ENCODE measurements around the gene WDR12. TPM values are rescaled to one million over a fixed set of nuclear protein-coding genes. Genes with fewer than 3 reads are reported as not detected.
"Not testable (repeated sequence)": the region's sequence is repeated elsewhere in the genome, so short reads cannot be mapped to it uniquely, and the experiment has no call there.

Gene WDR12
- total RNA-seq, 1 donor from 2014 or later, result 17.8 TPM

DNA sequence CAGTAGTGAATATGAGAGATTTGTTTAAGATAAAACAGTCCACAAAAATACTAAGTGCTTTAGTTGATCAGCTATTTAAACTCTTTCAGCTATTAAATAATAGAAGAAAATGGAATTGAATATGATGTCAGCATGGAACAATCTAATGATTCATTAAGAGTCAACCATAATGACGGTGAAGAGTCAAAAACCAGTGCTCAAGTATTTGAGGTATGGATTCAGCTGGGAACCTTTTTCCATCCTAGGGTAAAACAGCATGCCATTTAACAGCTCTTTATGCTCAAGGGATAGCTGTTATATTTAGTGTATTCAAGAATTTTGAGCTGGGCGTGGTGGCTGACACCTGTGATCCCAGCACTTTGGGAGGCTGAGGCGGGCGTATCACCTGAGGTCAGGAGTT, 30.3 kb upstream of the WDR12 start:
- H3K4me3 ChIP-seq (ENCODE audit: low read depth, low read length), result no peak overlapping the region
- DNase-seq (ENCODE audit: low read depth), result no peak
- TF ChIP-seq, protein P1, sequence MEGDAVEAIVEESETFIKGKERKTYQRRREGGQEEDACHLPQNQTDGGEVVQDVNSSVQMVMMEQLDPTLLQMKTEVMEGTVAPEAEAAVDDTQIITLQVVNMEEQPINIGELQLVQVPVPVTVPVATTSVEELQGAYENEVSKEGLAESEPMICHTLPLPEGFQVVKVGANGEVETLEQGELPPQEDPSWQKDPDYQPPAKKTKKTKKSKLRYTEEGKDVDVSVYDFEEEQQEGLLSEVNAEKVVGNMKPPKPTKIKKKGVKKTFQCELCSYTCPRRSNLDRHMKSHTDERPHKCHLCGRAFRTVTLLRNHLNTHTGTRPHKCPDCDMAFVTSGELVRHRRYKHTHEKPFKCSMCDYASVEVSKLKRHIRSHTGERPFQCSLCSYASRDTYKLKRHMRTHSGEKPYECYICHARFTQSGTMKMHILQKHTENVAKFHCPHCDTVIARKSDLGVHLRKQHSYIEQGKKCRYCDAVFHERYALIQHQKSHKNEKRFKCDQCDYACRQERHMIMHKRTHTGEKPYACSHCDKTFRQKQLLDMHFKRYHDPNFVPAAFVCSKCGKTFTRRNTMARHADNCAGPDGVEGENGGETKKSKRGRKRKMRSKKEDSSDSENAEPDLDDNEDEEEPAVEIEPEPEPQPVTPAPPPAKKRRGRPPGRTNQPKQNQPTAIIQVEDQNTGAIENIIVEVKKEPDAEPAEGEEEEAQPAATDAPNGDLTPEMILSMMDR (conservative IDR thresholded peaks at IDR 0.05; ENCODE audit: low read depth, low read length), result no peak

DNA sequence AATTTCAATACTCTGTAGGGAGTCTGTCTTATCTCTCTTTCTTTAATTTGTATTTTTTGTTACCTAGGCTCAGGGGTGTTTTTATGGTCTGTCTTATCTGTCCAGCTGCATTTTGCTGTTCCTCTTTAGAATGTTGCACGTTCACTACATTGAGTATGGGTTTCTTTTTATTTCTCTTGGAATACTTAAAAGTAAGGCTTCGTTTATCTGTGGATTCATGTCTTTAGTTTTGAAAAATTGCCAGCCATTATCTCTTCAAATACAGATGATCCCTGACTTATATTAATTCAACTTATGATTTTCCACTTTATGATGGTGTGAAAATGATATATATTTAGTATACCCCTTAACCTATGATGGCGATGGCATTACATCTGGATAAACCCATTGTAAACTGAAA, 27.5 kb upstream of the WDR12 start:
- no peak for DNase-seq (ENCODE audit: low read depth)

DNA sequence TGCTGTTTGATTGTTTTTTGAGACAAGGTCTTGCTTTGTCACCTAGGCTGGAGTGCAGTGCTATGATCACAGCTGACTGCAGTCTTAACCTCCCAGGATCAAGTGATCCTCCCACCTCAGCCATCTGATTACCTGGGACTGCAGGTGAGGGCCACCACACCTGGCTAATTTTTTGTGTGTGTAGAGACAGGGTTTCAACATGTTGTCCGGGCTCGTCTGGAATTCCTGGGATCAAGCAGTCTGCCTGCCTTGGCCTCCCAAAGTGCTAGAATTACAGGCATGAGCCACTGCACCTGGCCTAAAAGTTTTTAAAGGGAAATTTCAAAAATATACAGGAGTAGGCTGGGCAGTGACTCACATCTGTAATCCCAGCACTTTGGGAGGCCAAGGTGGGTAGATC, 23.0 kb upstream of the WDR12 start:
- TF ChIP-seq, protein P1 (conservative IDR thresholded peaks at IDR 0.05; ENCODE audit: low read depth, low read length), result no peak
- DNase-seq (ENCODE audit: low read depth), result no peak
- no peak overlapping the region for H3K4me3 ChIP-seq (ENCODE audit: low read depth, low read length)

More for the DNA sequence above, 27.5 kb upstream of the WDR12 start:
- TF ChIP-seq, protein P1 (conservative IDR thresholded peaks at IDR 0.05; ENCODE audit: low read depth, low read length), result no peak
- H3K4me3 ChIP-seq (ENCODE audit: low read depth, low read length), result no peak overlapping the region

DNA sequence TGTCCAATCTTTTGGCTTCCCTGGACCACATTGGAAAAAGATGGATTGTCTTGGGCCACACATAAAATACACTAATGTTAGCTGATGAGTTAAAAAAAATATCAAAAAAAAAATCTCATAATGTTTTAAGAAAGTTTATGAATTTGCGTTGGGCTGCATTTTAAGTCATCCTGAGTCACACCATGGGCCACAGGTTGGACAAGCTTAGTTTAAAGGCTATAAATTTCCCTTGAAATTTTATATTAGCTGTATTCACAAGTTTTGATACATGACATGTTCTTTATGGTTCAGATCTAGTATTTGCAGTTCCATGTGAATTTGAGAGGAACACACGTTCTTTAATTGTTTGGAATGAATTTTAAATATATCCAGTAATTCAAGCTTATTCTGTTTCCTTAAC, 22.5 kb upstream of the WDR12 start:
- no peak for DNase-seq (ENCODE audit: low read depth)
- H3K4me3 ChIP-seq (ENCODE audit: low read depth, low read length), result no peak overlapping the region
- TF ChIP-seq, protein P1 (conservative IDR thresholded peaks at IDR 0.05; ENCODE audit: low read depth, low read length), result no peak

DNA sequence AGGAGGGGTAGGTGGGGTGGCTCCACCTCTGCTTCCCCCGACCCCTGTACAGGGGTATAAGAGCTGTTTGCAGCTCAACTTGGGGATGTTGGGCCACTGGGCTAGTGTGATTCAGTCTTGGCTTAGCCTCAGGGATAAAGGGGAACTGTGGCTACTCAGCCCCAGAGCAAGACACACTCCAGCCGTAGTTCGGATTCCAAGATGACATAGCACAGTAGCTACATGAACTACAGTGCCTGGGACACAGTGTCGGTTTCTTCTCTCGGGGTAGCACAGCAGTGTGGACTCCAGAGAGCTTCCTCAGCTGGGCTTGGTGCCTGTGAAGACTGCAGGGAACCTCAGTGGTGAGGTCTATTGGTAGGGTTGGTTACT, 21.7 kb upstream of the WDR12 start:
- TF ChIP-seq, protein P1 (conservative IDR thresholded peaks at IDR 0.05; ENCODE audit: low read depth, low read length), result no peak
- no peak overlapping the region for H3K4me3 ChIP-seq (ENCODE audit: low read depth, low read length)
- no peak for DNase-seq (ENCODE audit: low read depth)

DNA sequence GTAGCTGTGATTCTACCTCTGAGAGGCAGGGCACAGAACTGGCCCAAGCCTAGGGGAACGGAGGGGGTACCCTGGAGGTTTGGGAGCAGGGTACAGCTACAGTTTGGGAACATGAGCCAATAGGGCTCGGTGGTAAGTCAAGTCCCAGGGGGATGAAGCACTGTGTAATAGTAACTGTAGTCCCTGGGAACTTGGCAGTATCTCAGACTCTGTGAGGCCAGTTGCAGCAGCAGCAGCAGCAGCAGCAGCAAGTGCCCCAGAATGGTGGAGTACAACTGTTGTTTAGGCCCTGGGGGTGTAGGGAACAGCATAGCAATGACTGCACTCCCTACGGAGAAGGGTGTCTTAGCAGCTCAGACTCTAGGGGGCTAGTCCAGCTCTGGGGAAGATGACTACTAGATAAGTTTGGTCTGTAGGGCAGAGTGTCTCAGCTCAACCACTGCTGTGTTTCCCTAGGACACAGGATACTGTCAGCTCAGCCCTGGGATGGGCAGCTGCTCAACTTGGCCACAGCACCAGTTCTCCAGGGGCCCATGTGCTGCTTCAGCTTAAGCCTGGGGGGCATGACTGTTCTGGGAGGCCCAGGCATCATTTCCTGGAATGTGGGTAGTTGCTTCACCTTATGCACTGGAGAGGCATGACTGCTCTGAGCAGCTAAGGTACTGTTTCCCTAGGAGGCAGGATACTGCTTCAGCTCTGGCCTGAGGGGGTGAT, 21.1 kb upstream of the WDR12 start:
- TF ChIP-seq, protein P1 (conservative IDR thresholded peaks at IDR 0.05; ENCODE audit: low read depth, low read length), result no peak
- H3K4me3 ChIP-seq (ENCODE audit: low read depth, low read length), result no peak overlapping the region
- peak; percentile 9 for DNase-seq (ENCODE audit: low read depth)

DNA sequence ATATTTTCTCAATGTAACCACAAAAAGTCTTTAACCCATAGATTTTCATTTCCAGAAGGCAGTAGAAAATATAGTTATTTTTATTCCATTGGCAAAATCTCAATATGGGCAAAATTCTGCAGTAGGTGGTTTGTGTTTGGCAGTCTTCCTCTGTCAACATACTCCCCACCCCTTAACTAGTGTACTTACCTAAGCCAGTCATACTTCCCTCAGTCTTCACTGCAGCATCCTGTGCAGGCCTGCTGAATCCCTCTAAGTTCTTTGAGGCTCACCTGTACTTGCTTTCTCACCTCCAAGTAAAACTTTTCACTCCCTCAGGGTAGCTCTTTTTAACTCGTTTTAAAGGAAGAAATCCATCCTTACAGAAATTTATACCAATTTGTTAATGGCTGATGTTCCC, 7.4 kb upstream of the WDR12 start:
- TF ChIP-seq, protein P1 (conservative IDR thresholded peaks at IDR 0.05; ENCODE audit: low read depth, low read length), result no peak
- H3K4me3 ChIP-seq (ENCODE audit: low read depth, low read length), result no peak overlapping the region
- no peak for DNase-seq (ENCODE audit: low read depth)

DNA sequence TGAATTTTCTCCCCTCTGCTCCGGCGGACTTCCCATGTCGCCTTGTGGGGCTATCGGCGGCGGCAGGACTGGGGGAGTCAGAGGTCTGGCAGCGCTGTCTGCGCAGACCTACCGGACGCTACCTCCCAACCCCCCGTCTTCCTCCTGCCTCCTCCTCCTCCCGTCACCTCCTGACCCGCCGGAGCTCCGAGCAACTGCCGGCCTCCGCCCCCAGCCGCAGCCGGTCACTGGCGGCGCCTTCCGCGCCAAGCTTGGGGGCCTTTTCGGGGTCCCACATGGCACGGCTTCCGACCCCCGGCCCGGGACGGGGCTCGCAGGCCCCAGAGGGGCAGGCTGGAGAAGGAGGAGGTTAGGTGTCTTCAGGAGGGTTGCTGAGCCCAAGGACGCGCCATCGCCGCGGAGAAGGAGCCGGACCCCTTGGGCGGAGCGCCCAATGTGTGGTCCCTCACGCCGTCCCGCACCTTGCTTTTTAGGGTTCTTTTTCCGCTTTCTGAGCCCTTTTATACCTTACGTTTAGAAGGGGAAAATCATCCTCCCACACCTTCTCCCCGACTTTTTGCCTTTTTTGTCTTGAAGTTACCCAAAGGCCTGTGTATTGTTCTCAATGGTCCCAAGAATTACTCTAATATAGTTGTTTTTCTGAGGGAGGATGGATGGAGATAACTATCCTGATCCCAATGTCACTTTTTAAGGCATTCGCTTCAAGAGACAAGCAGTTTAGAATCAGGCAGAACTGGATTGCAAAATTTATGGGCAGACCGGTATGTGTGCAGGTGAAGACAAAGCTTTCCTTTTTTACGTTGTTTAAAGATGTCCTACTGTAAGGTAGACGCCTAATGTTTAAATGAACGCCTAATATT, 1.1 kb upstream of the WDR12 start:
- not testable (repeated sequence) for DNase-seq (ENCODE audit: low read depth)
- H3K4me3 ChIP-seq (ENCODE audit: low read depth, low read length), result peak overlapping the region; percentile 92
